Measurements from ENCODE around the gene RBPJL.

The RBPJL gene

GRCh38 chr20:45313943-45314342 is 7.3 kb downstream of the RBPJL start:
- no peaks in the 10 kb centered on the region for H3K79me2 ChIP-seq (ENCODE audit: insufficient read depth, low read depth)

GRCh38 chr20:45315672-45316071 is 9.0 kb downstream of the RBPJL start:
- Histone ChIP-seq H3K36me3 (ENCODE audit: insufficient read depth) (no peaks in the 10 kb centered on the region), H3K4me1 (ENCODE audit: low read depth, poor library complexity, severe bottlenecking) (peaks cover 31% of the 10 kb centered on the region), H3K4me2 (no peak overlapping the region), H3K79me2 (ENCODE audit: insufficient read depth, low read depth) (no peaks in the 10 kb centered on the region), H3K9ac (no peak overlapping the region), H4K20me1 (ENCODE audit: insufficient read depth) (no peaks in the 10 kb centered on the region), H3K27me3 (ENCODE audit: insufficient read depth, low read depth) (no peaks in the 10 kb centered on the region), H3K27ac (no peak overlapping the region), H2AFZ (ENCODE audit: low read depth) (no peak overlapping the region), H3K4me3 (IDR thresholded peaks at IDR 0.05; ENCODE audit: insufficient read depth, low read depth, low read length) (no peak overlapping the region)
- no peak for TF ChIP-seq CTCF (conservative IDR thresholded peaks at IDR 0.05; ENCODE audit: low read depth, low read length)

More at GRCh38 chr20:45313943-45314342, 7.3 kb downstream of the RBPJL start:
- Histone ChIP-seq H3K4me2 (no peak overlapping the region), H3K4me3 (IDR thresholded peaks at IDR 0.05; ENCODE audit: insufficient read depth, low read depth, low read length) (no peak overlapping the region), H3K9ac (no peak overlapping the region), H4K20me1 (ENCODE audit: insufficient read depth) (no peaks in the 10 kb centered on the region), H2AFZ (ENCODE audit: low read depth) (no peak overlapping the region), H3K36me3 (ENCODE audit: insufficient read depth) (no peaks in the 10 kb centered on the region), H3K27ac (no peak overlapping the region), H3K27me3 (ENCODE audit: insufficient read depth, low read depth) (no peaks in the 10 kb centered on the region), H3K4me1 (ENCODE audit: low read depth, poor library complexity, severe bottlenecking) (peaks cover 14% of the 10 kb centered on the region)
- no peak for TF ChIP-seq CTCF (conservative IDR thresholded peaks at IDR 0.05; ENCODE audit: low read depth, low read length)

- Histone ChIP-seq H3K79me2 (ENCODE audit: insufficient read depth, low read depth) (no peaks in the 10 kb centered on the region), H3K9ac (no peak overlapping the region), H3K36me3 (ENCODE audit: insufficient read depth) (no peaks in the 10 kb centered on the region), H3K4me3 (IDR thresholded peaks at IDR 0.05; ENCODE audit: insufficient read depth, low read depth, low read length) (no peak overlapping the region), H3K27ac (no peak overlapping the region), H3K27me3 (ENCODE audit: insufficient read depth, low read depth) (no peaks in the 10 kb centered on the region), H2AFZ (ENCODE audit: low read depth) (no peak overlapping the region), H4K20me1 (ENCODE audit: insufficient read depth) (no peaks in the 10 kb centered on the region), H3K4me1 (ENCODE audit: low read depth, poor library complexity, severe bottlenecking) (peaks cover 38% of the 10 kb centered on the region), H3K4me2 (no peak overlapping the region)
- no peak for TF ChIP-seq CTCF (conservative IDR thresholded peaks at IDR 0.05; ENCODE audit: low read depth, low read length)
Measured at GRCh38 chr20:45316150-45317080, 9.8 kb downstream of the RBPJL start.

GRCh38 chr20:45317826-45318225 is 11.2 kb downstream of the RBPJL start:
- no peaks in the 10 kb centered on the region for H3K79me2 ChIP-seq (ENCODE audit: insufficient read depth, low read depth)
- no peak overlapping the region for H3K4me2 ChIP-seq
- no peaks in the 10 kb centered on the region for H3K36me3 ChIP-seq (ENCODE audit: insufficient read depth)
- H4K20me1 ChIP-seq (ENCODE audit: insufficient read depth): no peaks in the 10 kb centered on the region
- H3K4me1 ChIP-seq (ENCODE audit: low read depth, poor library complexity, severe bottlenecking): peaks cover 41% of the 10 kb centered on the region
- TF ChIP-seq CTCF (conservative IDR thresholded peaks at IDR 0.05; ENCODE audit: low read depth, low read length): no peak
- no peak overlapping the region for H2AFZ ChIP-seq (ENCODE audit: low read depth)
- no peak overlapping the region for H3K4me3 ChIP-seq (IDR thresholded peaks at IDR 0.05; ENCODE audit: insufficient read depth, low read depth, low read length)
- H3K27me3 ChIP-seq (ENCODE audit: insufficient read depth, low read depth): no peaks in the 10 kb centered on the region
- no peak overlapping the region for H3K9ac ChIP-seq
- no peak overlapping the region for H3K27ac ChIP-seq

Data from KMS-11 (cell line).